Measurements from ENCODE around the gene ITPR2.

GRCh38 chr12:26435069-26435404, 398.0 kb downstream of the ITPR2 start:
- no peak for TF ChIP-seq SETDB1 (CRISPR knock-in tag; IDR thresholded peaks at IDR 0.05; ENCODE audit: borderline replicate concordance)
- TF ChIP-seq PHF8 (CRISPR knock-in tag; IDR thresholded peaks at IDR 0.05), result no peak
- TF ChIP-seq ZFP36 (IDR thresholded peaks at IDR 0.05; ENCODE audit: borderline replicate concordance, low read depth, low read length, partially characterized antibody), result no peak
- no peak for TF ChIP-seq CTCF (CRISPR knock-in tag; IDR thresholded peaks at IDR 0.05)
- TF ChIP-seq ISL2 (CRISPR knock-in tag; IDR thresholded peaks at IDR 0.05), result no peak
- no peak for TF ChIP-seq FOXM1 (CRISPR knock-in tag; IDR thresholded peaks at IDR 0.05)
- TF ChIP-seq ZNF639 (CRISPR knock-in tag; conservative IDR thresholded peaks at IDR 0.05), result no peak
- TF ChIP-seq TEF (CRISPR knock-in tag; IDR thresholded peaks at IDR 0.05), result no peak
- TF ChIP-seq ATF1 (CRISPR knock-in tag; IDR thresholded peaks at IDR 0.05), result no peak
- no peak for TF ChIP-seq PRDM10 (CRISPR knock-in tag; IDR thresholded peaks at IDR 0.05; ENCODE audit: low read depth)
- no peak for TF ChIP-seq TAF1 (CRISPR knock-in tag; IDR thresholded peaks at IDR 0.05)
